ENCODE measurements around the gene HSF5.

DNA sequence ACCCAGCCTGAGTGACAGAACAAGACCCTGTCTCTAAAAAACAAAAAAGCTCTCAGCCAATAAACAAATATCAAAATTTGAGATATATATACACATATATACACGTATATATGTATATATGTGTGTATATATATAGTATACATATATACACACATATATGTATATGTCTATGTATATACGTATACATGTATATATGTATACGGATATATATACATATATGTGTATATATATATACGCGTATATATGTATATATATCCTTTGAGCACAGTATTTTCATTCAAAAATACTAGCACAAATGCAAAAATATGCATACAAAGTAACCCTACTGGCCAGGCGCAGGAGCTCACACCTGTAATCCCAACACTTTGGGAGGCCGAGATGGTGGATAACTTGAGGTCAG lies 13.2 kb upstream of the HSF5 start:
- TF ChIP-seq CTCF (IDR thresholded peaks at IDR 0.05 in 2 of 3, conservative IDR thresholded peaks at IDR 0.05 in 1 of 3; ENCODE audit: borderline replicate concordance in 1 of 3, insufficient read depth in 1 of 3, low read depth in 2 of 3, low read length in 2 of 3) = no peak
- TF ChIP-seq POLR2A (IDR thresholded peaks at IDR 0.05; ENCODE audit: borderline replicate concordance, extremely low read depth, insufficient read depth, insufficient read length) = no peak
